Measurements from ENCODE around the gene JAM3. TPM values are rescaled to one million over a fixed set of nuclear protein-coding genes. Genes with fewer than 3 reads are reported as not detected.

Gene JAM3
- 10 to 100 TPM; 50.4 to 59.8 (median 52.5) TPM for polyA plus RNA-seq (ENCODE audit: insufficient read length in 4 of 4)

DNA sequence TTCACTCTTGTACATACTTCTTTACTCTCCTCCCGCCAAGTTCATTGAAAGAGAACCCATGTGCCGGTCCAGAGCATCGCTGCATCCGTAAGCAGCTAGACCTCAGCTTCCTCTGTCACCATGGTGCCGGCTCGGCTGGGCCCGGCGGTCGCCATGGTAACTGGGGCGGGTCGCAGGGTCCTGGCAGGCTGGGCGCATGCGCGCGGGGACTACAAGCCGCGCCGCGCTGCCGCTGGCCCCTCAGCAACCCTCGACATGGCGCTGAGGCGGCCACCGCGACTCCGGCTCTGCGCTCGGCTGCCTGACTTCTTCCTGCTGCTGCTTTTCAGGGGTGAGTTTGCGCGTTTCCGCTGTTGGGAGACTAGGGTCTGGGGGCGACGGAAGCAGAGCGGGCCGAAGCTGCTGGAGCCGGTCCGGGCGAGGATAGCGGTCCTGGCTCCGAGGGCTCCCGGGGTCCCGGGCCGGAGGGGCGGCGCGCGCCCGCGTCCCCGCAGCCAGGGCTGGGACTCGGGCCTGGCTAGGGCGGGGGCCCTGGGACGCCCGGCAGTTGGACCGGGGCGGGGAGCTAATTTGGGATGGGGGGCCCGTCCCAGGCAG, at the start of gene JAM3:
JAM3 (plus strand) TSS at position 244 of the 597 bp plus-strand sequence; CDS start at position 256, 12 bp downstream.
- peak; percentile 59 to 90 (median 86) for DNase-seq (ENCODE audit: low read depth in 4 of 4, low spot score in 2 of 4)

GRCh38 chr11:134019500-134019899, 49.4 kb upstream of the JAM3 start:
- DNase-seq (ENCODE audit: low read depth in 4 of 4, low spot score in 2 of 4), result no peak

DNA sequence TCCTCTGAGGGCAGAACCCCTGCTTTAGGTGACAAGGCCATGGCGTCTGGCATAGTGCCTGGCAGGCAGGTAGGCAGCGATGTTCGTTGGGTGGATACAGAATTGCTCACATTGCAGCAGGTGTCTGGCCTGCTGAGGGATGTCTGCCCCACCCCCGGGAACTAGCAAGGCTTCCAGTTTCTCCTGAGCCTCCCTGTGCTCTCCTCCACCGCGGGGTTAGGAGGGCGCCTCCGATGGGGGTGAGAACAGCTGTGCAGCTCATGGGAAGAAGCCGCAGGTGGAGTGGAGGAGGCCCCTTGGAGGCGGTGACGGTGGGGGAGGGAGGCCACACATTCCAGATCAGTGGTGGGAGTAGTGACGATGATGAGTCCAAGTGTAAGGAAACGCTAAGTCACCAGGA, 48.3 kb upstream of the JAM3 start:
- no peak for DNase-seq (ENCODE audit: low read depth in 4 of 4, low spot score in 2 of 4)

GRCh38 chr11:134021326-134021725, 47.5 kb upstream of the JAM3 start:
- no peak for DNase-seq (ENCODE audit: low read depth in 4 of 4, low spot score in 2 of 4)

GRCh38 chr11:134022748-134023147, 46.1 kb upstream of the JAM3 start:
- DNase-seq (ENCODE audit: low read depth in 4 of 4, low spot score in 2 of 4), result no peak

DNA sequence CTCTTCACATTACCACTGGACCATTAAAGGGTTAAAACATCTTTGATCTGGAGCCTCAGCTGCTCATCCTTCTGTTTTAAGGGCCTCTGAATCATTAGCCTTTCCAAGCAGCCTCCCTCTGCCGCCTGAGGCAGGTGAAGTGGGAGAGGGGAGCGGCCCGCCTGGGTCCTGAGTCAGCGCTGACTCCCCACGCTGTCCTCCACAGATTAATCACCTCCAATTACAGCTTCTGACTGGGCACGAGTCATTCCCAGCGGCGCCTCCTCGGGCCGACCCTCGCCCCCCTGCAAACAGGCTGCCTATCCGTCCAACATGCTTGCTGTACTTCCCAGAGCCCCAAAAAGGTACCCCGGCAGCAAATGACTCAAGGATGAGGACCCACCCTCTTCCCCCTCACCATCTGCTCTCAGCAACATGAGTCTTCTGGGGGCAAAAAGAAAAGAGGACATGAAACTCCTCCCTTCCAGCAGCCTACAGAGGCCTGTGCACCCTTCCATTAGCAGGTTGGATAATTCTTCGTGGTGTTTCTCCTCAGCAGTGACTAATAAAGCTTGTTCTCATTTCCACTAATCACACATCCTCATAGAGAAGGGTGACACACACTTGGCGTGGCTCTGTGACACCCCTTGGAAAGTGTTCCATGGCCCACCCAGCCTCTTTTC, 44.3 kb upstream of the JAM3 start:
- DNase-seq (ENCODE audit: low read depth in 4 of 4, low spot score in 2 of 4), result no peak

GRCh38 chr11:134025082-134025429, 43.8 kb upstream of the JAM3 start:
- no peak for DNase-seq (ENCODE audit: low read depth in 4 of 4, low spot score in 2 of 4)

DNA sequence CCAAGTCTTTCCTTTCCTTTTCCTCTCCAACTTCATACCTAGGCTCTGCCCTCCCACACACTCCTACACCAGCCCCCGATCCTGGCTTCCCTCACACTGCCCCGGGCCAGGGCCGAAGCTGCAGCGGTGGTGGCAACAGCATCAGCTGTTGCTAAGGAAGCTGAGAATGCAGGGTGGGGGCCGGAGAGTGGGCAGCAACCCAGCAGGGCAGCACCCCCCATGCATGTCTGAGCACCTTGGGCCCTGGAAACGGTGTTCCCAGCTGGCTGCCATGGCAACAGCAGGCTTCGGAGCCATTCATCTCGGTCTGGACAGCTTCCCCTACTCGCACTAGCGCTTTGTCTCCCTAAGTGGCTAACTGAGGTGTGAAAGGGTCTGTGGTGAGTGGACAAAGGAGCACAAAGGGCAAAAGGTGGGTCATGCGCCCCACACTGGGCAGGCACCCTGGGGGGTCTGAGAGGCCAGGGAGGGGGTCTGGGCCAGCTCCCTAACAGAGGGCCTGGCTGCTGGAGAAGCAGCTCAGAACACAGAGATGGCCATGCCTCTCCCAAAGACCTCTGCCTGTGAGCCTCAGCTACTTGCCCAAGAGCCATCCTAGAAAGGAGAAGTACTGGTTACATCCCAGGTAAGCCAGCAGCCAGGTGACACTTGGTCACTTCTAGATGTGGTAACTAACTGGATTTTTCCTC, 42.1 kb upstream of the JAM3 start:
- DNase-seq (ENCODE audit: low read depth in 4 of 4, low spot score in 2 of 4), result no peak

DNA sequence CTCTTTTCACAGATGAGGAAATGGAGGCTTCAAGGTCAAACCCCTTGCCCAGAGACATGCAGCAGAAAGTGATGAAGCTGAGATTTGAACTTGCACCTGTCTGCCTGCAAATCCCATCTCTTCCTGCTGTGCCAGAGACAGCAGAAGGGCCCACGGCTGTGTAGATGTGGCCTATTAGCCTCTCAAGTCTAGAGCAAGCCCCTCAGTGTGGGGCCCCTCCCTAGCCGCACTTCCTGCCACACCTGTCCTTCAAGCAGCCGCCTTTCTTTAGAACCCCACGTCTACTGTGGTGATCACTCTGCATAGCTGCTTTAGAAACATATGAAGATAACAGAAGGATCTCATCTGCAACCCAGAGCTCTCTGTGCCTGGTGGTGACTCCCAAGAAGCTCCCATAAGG, 41.2 kb upstream of the JAM3 start:
- no peak for DNase-seq (ENCODE audit: low read depth in 4 of 4, low spot score in 2 of 4)

DNA sequence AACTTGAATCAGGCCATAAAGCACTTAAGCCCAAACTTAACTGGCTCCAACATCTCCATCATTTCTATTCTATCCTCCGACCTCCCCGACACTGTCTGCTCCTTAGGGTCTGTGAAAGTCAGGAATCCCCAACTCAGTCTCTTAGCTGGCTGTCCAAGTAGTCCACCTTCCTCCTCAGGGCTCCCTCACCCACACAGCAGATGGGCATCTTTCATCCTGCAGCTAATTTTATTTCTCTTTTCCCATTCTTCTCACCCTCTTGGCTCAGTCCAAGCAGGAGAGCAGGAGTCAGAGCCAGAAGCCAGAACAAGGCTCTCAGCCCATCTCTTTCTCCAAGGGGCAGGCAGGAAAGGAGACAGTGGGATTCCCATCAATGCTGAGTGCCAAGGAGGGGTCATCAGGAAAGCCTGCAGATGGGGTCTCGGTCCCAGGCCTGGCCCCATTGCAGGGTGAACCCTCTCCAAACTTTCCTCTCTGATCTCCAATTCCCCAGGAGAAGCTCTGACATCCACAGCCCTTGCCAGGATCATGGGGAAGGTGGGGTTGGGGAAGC, 40.4 kb upstream of the JAM3 start:
- DNase-seq (ENCODE audit: low read depth in 4 of 4, low spot score in 2 of 4), result no peak

DNA sequence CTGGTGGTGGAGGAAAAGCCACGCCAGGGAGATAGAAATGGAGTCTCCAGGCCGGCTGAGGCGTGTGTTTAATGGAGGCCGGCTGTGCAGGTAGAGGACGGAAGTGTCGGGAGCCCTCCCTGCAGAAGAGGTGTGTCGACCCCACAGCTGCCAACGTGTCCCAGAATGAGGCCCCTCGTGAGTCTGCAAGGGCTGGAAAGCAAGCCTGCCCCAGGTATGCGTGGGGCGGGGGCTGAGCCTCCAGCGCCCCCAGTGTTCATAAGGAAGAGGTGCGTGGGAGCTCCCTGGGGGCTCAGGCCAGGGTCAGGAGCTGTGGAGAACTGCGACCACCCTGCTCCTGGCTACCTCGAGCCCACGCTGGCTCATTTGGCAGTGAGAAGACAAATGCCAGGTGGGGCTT, 38.0 kb upstream of the JAM3 start:
- no peak for DNase-seq (ENCODE audit: low read depth in 4 of 4, low spot score in 2 of 4)

DNA sequence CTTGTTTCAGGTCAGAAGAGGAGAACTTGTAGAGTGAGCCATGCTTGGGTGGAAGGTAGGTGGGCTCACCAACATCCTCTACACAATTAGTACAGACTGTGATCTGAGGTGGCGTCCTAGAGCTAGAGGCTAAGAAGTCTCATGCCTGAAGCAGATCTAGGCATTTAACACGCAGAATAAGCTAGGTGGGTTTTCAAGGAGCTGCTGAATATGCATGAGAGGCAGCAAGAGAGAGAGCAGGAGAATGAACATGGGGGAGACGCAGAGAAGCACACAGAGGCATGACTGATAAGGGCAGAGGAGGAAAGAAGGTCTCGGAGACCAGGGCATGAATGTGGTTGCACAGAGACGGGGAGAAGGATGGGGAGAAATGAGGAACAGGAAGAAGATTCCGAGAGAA, 36.8 kb upstream of the JAM3 start:
- no peak for DNase-seq (ENCODE audit: low read depth in 4 of 4, low spot score in 2 of 4)

- no peak for DNase-seq (ENCODE audit: low read depth in 4 of 4, low spot score in 2 of 4)
Observed at GRCh38 chr11:134032501-134033091, 36.3 kb upstream of the JAM3 start.

DNA sequence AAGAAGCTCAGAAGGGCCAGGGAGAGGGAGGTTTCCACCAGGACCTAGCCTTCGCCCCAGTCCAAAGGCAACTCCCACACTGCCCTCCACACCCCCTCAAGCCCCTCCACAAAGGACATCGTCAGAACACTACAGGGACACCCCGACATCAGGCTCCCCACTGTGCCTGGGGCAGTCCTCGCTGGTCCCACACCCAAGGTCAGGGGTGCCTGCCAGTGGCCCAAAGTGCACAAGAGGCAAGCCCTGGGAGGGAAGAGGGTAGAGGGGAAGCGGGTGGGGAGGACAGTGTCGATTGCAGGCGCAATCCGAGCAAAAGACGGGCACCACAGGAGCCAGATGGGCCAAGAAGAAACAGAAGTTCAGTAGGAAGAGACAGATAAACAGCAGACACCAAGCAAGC, 35.6 kb upstream of the JAM3 start:
- DNase-seq (ENCODE audit: low read depth in 4 of 4, low spot score in 2 of 4), result no peak

DNA sequence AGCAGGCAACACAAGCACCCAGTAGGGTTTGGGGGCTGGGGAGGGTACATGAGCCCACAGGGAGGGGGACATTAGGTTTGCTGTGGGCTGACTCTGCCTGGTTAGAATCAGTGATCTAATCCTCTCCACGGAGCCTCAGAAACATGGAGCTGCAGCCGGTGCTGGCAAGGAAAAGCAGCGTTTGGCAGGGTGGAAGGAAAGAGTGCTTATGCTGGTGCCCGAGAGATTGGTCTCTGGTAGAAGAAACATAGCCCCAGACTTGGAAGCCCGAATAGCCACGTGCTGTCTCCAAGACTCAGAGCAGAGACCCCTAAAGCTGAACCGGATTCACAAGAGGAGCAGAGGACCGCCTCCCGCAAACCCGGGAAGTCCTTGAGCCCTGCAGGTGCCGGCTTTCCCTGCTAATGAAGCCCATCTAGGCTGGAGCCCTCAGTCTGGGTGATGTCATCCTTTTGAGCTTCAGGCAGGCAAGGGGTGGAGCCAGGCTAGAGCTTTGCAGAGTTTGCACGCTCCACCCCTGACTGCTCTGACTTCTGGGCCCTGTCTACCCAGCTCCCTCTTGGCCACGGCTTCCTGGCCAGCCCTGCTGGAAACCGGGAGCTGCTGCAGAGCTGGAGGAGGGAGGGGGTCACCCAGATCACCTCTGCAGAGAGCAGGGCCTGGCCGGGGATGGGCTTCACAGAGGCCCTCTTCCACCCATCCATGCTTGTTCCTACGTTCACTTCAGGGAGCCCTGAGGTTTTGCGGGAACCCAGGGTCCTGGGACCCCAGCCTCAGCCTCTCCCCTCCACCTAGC, 35.0 kb upstream of the JAM3 start:
- DNase-seq (ENCODE audit: low read depth in 4 of 4, low spot score in 2 of 4), result peak in 1 of 4 donors; percentile 86

- DNase-seq (ENCODE audit: low read depth in 4 of 4, low spot score in 2 of 4), result no peak
Observed at GRCh38 chr11:134034496-134035381, 34.1 kb upstream of the JAM3 start.

DNA sequence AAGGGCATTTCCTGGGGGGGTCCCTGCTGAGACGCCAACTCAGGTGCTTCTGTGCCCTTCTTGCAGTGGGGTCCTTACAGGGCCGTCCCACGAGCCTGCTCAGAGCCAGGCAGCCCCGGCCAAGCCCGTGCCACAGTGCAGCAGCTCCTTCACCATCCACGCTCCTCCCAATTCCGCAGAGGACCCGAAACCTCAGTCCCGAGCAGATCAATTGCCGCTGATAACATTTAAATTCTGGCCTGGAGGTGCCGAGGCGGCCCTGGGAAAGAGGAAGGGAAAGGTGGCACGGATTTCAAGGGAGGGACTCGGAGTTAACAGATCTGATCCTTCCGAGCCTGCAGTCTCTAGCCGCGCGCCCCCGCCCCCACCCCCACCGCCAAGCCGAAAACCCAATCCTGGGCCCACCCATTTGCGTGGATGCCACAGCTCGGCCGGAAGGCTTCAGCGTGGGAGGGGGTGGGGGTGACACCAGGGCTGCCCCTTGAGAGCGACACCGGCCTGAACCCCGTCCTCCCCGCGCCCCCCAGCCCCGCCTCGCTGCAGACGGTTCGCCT, 32.3 kb upstream of the JAM3 start:
- no peak for DNase-seq (ENCODE audit: low read depth in 4 of 4, low spot score in 2 of 4)

DNA sequence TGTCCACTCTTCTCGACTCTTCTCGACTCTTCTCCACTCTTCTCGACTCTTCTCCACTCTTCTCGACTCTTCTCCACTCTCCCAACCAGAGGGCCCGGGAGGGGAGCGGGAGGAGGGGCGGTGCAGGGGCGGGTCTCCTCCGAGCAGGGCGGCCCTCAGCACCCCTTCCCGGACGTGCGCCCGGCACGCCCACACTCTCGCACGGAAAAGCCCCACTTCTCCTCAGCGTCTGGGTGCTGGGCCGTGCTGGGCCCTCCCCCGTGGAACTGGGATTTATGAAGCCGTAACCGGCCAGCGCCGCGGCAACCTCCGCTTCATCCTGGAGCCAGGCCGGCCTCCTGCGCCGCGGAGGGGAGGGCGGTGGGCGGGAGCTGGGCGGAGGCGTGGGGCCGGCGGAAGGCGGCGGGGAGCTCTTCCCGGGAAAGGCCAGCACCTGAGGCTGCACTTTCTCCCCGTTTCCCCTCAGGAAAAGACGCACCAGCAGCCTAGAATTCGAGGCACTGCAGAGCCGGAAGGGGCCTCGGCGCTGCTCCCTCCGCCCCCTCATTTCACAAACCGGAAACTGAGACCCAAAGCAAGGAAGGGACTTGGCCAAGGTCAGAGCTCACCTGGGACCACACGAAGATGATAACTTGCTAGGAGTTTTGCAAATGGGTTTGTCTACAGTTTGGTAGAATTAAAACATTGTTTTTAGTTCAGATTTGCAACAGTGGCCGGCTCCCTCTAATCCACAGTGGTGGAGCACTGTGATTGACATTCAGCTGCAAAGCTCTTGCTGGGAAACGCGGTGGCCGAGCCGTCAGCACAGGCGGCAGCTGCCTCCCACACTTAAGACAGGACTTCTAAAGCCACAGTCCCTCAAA, 31.6 kb upstream of the JAM3 start:
- no peak for DNase-seq (ENCODE audit: low read depth in 4 of 4, low spot score in 2 of 4)

Measured in left renal cortex interstitium (tissue), 4 donors.